HCT116 (cell line): ENCODE results near the gene UQCC2. TPM values are rescaled to one million over a fixed set of nuclear protein-coding genes. Genes with fewer than 3 reads are reported as not detected.

ENCODE experiments used
- ATAC-seq: fragments of 200-7000 bp; cut with Tn5 transposase; 2 replicates; pipeline ENCODE4 v1.9.1; 2020; ENCODE audit warnings: mild to moderate bottlenecking, moderate library complexity
- BruUV-seq: library from RNA; stranded (reverse); fragments of 400-500 nt; replicated peaks from 2 replicates; lab custom pipeline; 2021; lab: Mats Ljungman, UMichigan
- CTCF ChIA-PET: fragments of 300-600 bp; sonication (Branson Sonifier 250); formaldehyde crosslinking; loops from one replicate; lab custom pipeline; 2021; ENCODE audit warnings: antibody characterized with exemption; lab: Charles Lee
- POLR2A ChIA-PET: fragments of 300-600, 350-600 bp; sonication (Branson Sonifier 250); formaldehyde crosslinking; loops from one replicate; lab custom pipeline; 2021; ENCODE audit warnings: antibody characterized with exemption; lab: Charles Lee
- RAD21 ChIA-PET, 2 experiments: fragments of 300-600 bp; sonication (Branson Sonifier 250); formaldehyde crosslinking; loops; one replicate each; lab custom pipeline; 2023; ENCODE audit warnings: low total read pairs in 2 of 2; ENCODE audit not compliant: uncharacterized antibody in 2 of 2, unreplicated experiment in 2 of 2, low non-redundant PET in 1 of 2; lab: Charles Lee
- DNase-seq: peaks from one replicate; pipeline ENCODE4 v3.0.0-alpha.2; 2010; ENCODE audit warnings: low read depth, low spot score
- H2AFZ ChIP-seq: fragments of 200-600 bp; shearing (Covaris generic), sonication (generic); 2 replicates; pipeline ENCODE4 v1.6.1; 2017; ENCODE audit warnings: low read depth, mixed run types, mixed read lengths, antibody characterized with exemption, low read length; ENCODE audit not compliant: poor library complexity, severe bottlenecking
- H3K27ac ChIP-seq: 2 replicates; pipeline ENCODE4 v1.5.1; 2012; ENCODE audit warnings: low read depth, low read length
- H3K27me3 ChIP-seq: fragments of 200-600 bp; sonication (generic); 2 replicates; pipeline ENCODE4 v1.6.1; 2016; ENCODE audit warnings: mixed run types, low read length, mixed read lengths; ENCODE audit not compliant: insufficient read depth
- H3K36me3 ChIP-seq, 2 experiments: fragments of 200-500 bp in 1 of 2; fragments of 200-600 bp in 1 of 2; sonication (Bioruptor generic) in 1 of 2; sonication (generic) in 1 of 2; 2 replicates each; pipeline versions ENCODE4 v1.5.1 to v1.6.1; 2014 to 2016; ENCODE audit warnings: low read length in 2 of 2, inconsistent platforms in 1 of 2, mixed read lengths in 1 of 2, mixed run types in 1 of 2; ENCODE audit not compliant: insufficient read depth in 2 of 2, control insufficient read depth in 1 of 2
- H3K4me1 ChIP-seq, 2 experiments: fragments of 200-600 bp in 1 of 2; sonication (generic) in 1 of 2; 2 replicates each; pipeline versions ENCODE4 v1.5.1 to v1.6.1; 2012 to 2017; ENCODE audit warnings: low read length in 2 of 2, inconsistent platforms in 1 of 2, mild to moderate bottlenecking in 1 of 2, mixed read lengths in 1 of 2, mixed run types in 1 of 2, moderate library complexity in 1 of 2; ENCODE audit not compliant: insufficient read depth in 2 of 2, control insufficient read depth in 1 of 2
- H3K4me2 ChIP-seq: fragments of 200-600 bp; sonication (generic); 2 replicates; pipeline ENCODE4 v1.6.1; 2017; ENCODE audit warnings: mixed run types, low read length, mixed read lengths
- H3K4me3 ChIP-seq, 2 experiments: fragments of 200-600 bp in 1 of 2; sonication (generic) in 1 of 2; replicated peaks in 1 of 2; 2 replicates each; pipeline ENCODE4 v1.5.1; 2011 to 2016; ENCODE audit warnings: low read length in 2 of 2, control low read depth in 1 of 2, low read depth in 1 of 2, mild to moderate bottlenecking in 1 of 2, mixed read lengths in 1 of 2, mixed run types in 1 of 2
- H3K79me2 ChIP-seq: fragments of 200-600 bp; sonication (generic); 2 replicates; pipeline ENCODE4 v1.6.1; 2017; ENCODE audit warnings: mild to moderate bottlenecking, mixed run types, low read length, moderate library complexity, mixed read lengths; ENCODE audit not compliant: insufficient read depth
- H3K9ac ChIP-seq: fragments of 200-600 bp; sonication (generic); 2 replicates; pipeline ENCODE4 v1.6.1; 2016; ENCODE audit warnings: low read length, mixed read lengths
- H3K9me2 ChIP-seq: fragments of 200-600 bp; sonication (generic), shearing (Covaris generic); 2 replicates; pipeline ENCODE4 v1.6.1; 2017; ENCODE audit warnings: mixed run types, mild to moderate bottlenecking, moderate library complexity; ENCODE audit not compliant: insufficient read depth
- H3K9me3 ChIP-seq, 2 experiments: fragments of 200-500 bp in 1 of 2; fragments of 200-600 bp in 1 of 2; sonication (Bioruptor generic) in 1 of 2; sonication (generic) in 1 of 2; 2 replicates each; pipeline ENCODE4 v1.6.1; 2014 to 2017; ENCODE audit warnings: low read length in 2 of 2, mixed read lengths in 2 of 2, inconsistent platforms in 1 of 2, low read depth in 1 of 2, mild to moderate bottlenecking in 1 of 2, mixed run types in 1 of 2, moderate library complexity in 1 of 2; ENCODE audit not compliant: control insufficient read depth in 1 of 2, insufficient read depth in 1 of 2
- H4K20me1 ChIP-seq: fragments of 200-600 bp; sonication (generic), shearing (Covaris generic); 2 replicates; pipeline ENCODE4 v1.6.1; 2017; ENCODE audit warnings: mixed run types, mild to moderate bottlenecking, moderate library complexity; ENCODE audit not compliant: insufficient read depth
- CBX3 ChIP-seq: IDR thresholded peaks from 2 replicates; pipeline ENCODE4 v1.6.1; 2012; ENCODE audit warnings: low read depth
- CEBPB ChIP-seq: IDR thresholded peaks from 2 replicates; pipeline ENCODE4 v1.6.1; 2012; ENCODE audit warnings: low read depth
- CTCF ChIP-seq, 3 experiments: fragments of 200-600 bp in 1 of 3; sonication (generic) in 1 of 3; IDR thresholded peaks in 2 of 3; conservative IDR thresholded peaks in 1 of 3; 2 replicates each; pipeline ENCODE4 v1.5.1; 2012 to 2017; ENCODE audit warnings: low read depth in 2 of 3, low read length in 2 of 3, antibody characterized with exemption in 1 of 3, borderline replicate concordance in 1 of 3, control low read depth in 1 of 3, mild to moderate bottlenecking in 1 of 3, mixed read lengths in 1 of 3, mixed run types in 1 of 3, moderate library complexity in 1 of 3; ENCODE audit not compliant: insufficient read depth in 1 of 3
- ELF1 ChIP-seq: IDR thresholded peaks from 2 replicates; pipeline ENCODE4 v1.6.1; 2012; ENCODE audit warnings: low read depth, borderline replicate concordance
- POLR2AphosphoS5 ChIP-seq: IDR thresholded peaks from 2 replicates; pipeline ENCODE4 v1.6.1; 2011; ENCODE audit warnings: mild to moderate bottlenecking, low read depth, low read length, moderate library complexity
- REST ChIP-seq: IDR thresholded peaks from 2 replicates; pipeline ENCODE4 v1.6.1; 2012; ENCODE audit warnings: low read depth
- SIN3A ChIP-seq: IDR thresholded peaks from 2 replicates; pipeline ENCODE4 v1.6.1; 2012; ENCODE audit warnings: low read depth
- YY1 ChIP-seq: IDR thresholded peaks from 2 replicates; pipeline ENCODE4 v1.6.1; 2011; ENCODE audit warnings: low read length, low read depth, moderate library complexity, mild to moderate bottlenecking; ENCODE audit not compliant: insufficient replicate concordance; ENCODE audit errors: extremely low read depth
- intact Hi-C: fragments of 100-400 bp; cut with micrococcal nuclease; formaldehyde crosslinking; loops from 2 replicates; pipeline ENCODE4 v1.10.0; 2022
- total RNA-seq: library from RNA; stranded (reverse); gene quantifications from one replicate; pipeline ENCODE4 v1.2.1, GENCODE V29; 2021; ENCODE audit not compliant: unreplicated experiment

UQCC2 gene
- total RNA-seq, 1 experiment from 2014 or later: 95.1 TPM

DNA sequence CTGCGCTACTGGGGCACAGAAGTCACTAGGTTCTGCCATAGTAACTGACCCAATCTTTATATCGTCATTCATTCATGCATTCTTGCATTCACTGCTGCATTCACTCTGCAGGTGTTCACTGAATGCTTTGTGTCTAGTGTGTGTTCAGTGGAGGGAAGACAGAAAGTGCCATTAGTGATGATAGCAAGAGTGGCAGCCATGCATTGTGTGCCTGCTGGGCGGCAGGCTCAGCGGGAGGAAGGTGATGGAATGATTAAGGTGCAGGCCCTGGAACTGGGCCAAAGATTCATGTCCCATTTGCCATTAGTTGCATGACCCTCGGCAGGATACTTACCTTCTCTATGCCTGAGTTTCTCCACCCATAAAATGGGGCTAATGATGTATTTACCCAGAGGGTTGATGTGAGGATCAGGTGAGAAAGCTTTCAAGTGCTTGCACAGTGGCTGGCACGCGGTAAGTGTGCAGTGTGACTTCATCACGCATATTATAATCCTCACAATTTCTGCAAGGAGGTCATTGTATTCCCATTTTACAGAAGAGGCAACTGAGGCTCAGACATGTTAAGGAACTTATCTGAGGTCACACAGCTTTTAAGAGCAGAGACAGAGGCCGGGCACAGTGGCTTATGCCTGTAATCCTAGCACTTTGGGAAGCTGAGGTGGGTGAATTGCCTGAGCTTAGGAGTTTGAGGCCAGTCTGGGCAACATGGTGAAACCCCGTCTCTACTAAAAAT is 50.2 kb downstream of the UQCC2 start:
- CTCF ChIA-PET: no interaction called here
- ATAC-seq: no peak
- intact Hi-C loops: no loop called here

More for the DNA sequence above, 50.2 kb downstream of the UQCC2 start:
- RAD21 ChIA-PET: no interaction called here
- no peak overlapping the region for H2AFZ ChIP-seq
- H3K27ac ChIP-seq: no peak overlapping the region
- H3K4me1 ChIP-seq: no peaks in the 10 kb centered on the region
- H3K9ac ChIP-seq: no peak overlapping the region
- no peak overlapping the region for H3K4me3 ChIP-seq
- peaks cover 26 to 28% of the 10 kb centered on the region in 2 experiments; a peak in 3 of 4 replicates for H3K36me3 ChIP-seq
- H3K79me2 ChIP-seq: peaks cover 3% of the 10 kb centered on the region; the same call in 1 of the 2 replicates
- no peak overlapping the region for H3K4me2 ChIP-seq
- H3K27me3 ChIP-seq: no peaks in the 10 kb centered on the region
- H4K20me1 ChIP-seq: no peaks in the 10 kb centered on the region
- POLR2A ChIA-PET: no interaction called here
- H3K9me2 ChIP-seq: no peaks in the 10 kb centered on the region
- TF ChIP-seq ELF1 (no peak), CEBPB (no peak), POLR2AphosphoS5 (no peak), YY1 (no peak), CTCF (IDR thresholded peaks at IDR 0.05 in 2 of 3, conservative IDR thresholded peaks at IDR 0.05 in 1 of 3; ENCODE audit: borderline replicate concordance in 1 of 3, insufficient read depth in 1 of 3, low read depth in 2 of 3, low read length in 2 of 3) (no peak), SIN3A (no peak), REST (no peak), CBX3 (no peak)
- no peaks in the 10 kb centered on the region for H3K9me3 ChIP-seq
- DNase-seq: no peak
- BruUV-seq: no TSS peak
